Stimulated activated CD8-positive, alpha-beta memory T cell treated with anti-CD3 and anti-CD28 coated beads, Interleukin-7, amount 100 ng/mL, for 1 hour (primary cell): ENCODE measurements around the gene PDSS2.
"Not testable (repeated sequence)": the region's sequence is repeated elsewhere in the genome, so short reads cannot be mapped to it uniquely, and the experiment has no call there.

ENCODE experiments used
- DNase-seq, 2 donors: peaks; one replicate each; pipeline ENCODE4 v3.0.0-alpha.2; 2020; ENCODE audit warnings: low read depth in 2 of 2

The PDSS2 gene

DNA sequence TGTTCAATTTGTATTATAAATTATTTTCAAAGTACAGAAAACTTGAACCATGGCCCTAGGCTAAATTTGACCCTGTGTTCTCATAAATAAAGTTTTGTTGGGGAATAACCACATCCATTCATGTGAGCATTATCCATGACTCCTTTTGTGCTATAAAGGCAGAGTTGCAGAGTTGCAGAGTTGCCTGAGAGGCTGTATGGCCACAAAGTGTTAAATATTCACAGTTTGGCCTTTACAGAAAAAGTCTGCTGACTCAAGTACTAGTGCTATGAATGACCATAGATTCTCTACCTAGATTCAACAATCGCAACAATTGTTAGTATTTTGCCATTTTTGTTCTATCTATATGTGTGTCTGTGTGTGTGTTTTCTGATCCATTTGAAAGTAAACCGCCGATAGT is 297.8 kb downstream of the PDSS2 start:
- no peak for DNase-seq

- DNase-seq = no peak
Measured at GRCh38 chr6:107156617-107157016, 302.7 kb downstream of the PDSS2 start.

DNA sequence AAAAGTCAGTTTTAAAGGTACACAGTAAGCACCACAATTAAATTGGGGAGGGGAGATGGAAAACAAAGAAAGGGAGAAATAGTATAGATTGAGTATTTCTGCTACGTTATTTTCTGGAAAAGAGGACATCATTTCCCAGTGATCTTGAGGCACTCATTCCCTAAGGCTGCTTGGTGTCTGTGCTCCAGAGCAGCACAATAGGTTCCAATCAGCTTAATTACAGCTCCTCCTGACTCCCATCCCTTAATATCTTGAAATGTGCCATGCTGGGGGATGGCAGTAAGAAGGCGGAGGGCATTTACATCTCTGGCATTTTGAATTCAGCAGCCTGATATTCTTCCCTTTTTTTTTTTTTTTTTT is 304.6 kb downstream of the PDSS2 start:
- DNase-seq = no peak

- DNase-seq = no peak
Measured at GRCh38 chr6:107154131-107154800, 305.1 kb downstream of the PDSS2 start.

DNA sequence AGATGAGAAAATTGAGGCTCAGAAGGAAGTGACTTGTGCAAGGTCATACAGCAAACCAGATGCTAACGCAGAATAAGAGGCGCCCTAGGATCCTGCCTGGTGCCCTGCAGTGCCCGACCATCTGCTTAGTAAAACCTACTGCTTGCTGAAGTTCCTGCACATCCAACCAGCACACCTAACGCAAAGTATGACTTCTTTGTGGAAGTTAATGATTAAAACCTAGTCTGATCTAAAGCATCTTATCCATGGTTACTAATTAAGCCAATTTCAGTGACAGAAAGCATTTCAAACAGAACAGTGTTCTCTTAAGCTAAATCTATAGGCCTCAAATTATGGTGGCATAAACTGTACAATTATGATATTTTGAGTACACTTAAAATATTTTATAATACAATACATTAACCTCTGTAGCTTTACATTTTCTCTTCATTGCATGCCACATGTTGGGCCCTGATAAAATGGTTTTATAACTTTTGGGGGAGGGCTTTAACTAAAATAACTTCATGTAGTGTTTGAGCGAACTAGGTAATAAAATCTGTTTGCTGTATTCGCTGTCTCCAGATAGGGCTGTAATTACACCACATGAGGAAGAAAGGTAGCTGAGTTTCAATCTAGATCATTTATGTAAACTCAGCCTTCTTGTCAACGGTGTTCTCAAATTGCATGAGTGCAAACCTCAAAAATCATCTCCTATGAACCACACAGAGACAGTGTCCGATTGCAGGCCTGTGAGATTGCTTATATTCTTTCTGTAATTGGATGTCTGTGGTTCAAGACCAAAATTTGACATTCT is 306.5 kb downstream of the PDSS2 start:
- no peak for DNase-seq

DNA sequence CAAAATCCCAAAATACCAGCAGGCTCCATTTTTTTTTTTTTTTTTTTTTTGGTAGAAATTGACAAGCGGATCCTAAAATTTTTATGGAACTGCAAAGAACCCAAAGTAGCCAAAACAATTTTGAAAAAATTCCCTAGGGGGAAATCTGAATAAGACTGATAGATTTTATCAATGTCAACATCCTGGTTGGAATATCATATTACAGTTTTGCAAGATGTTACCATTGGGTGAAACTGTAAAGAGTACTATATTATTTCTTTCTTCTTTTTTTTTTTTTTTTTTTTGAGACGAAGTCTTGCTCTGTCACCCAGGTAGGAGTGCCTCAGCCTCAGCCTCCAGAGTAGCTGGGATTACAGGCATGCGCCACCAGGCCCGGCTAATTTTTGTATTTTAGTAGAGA is 314.7 kb downstream of the PDSS2 start:
- DNase-seq = no peak

- DNase-seq = no peak
Measured at GRCh38 chr6:107144014-107144413, 315.4 kb downstream of the PDSS2 start.

GRCh38 chr6:107140581-107140980 is 318.8 kb downstream of the PDSS2 start:
- DNase-seq = no peak

DNA sequence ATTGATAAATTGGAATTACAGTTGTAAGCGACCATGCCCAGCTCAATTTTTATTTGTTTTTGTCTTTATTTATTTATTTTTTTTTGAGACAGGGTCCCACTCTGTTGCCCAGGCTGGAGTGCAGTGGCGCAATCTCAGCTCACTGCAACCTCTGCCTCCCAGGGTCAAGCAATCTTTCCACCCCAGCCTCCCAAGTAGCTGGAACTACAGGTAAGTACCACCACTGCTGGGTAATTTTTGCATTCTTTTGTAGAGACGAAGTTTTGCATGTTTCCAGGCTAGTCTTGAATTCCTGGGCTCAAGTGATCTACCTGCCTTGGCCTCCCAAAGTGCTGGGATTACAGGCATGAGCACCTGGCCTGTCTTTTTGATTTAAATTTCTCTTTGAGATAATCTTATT is 323.0 kb downstream of the PDSS2 start:
- DNase-seq = not testable (repeated sequence)

- DNase-seq = not testable (repeated sequence)
Measured at GRCh38 chr6:107135048-107135680, 324.2 kb downstream of the PDSS2 start.

DNA sequence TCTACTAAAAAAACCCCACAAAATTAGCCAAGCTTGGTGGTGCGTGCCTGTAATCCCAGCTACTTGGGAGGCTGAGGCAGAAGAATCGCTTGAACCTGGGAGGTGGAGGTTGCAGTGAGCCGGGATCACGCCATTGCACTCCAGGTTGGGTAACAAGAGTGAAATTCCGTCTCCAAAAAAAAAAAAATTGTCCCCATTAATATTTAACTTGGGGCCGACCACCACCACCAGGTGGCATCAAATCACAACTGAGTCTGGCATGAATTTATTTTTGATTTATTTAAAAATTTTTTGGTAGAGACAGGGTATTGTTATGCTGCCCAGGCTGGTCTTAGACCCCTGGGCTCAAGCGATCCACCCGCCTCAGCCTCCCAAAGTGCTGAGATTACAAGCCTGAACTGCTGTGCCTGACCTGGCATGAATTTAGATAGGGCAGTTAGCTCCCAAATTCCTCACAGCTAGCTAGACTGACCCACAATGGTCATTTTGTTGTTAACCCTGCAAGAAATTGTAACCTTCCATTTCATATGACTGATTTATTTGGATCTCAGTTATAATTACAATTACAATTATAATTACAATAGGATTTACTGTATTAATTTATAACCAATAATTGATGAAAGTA is 326.9 kb downstream of the PDSS2 start:
- no peak for DNase-seq

DNA sequence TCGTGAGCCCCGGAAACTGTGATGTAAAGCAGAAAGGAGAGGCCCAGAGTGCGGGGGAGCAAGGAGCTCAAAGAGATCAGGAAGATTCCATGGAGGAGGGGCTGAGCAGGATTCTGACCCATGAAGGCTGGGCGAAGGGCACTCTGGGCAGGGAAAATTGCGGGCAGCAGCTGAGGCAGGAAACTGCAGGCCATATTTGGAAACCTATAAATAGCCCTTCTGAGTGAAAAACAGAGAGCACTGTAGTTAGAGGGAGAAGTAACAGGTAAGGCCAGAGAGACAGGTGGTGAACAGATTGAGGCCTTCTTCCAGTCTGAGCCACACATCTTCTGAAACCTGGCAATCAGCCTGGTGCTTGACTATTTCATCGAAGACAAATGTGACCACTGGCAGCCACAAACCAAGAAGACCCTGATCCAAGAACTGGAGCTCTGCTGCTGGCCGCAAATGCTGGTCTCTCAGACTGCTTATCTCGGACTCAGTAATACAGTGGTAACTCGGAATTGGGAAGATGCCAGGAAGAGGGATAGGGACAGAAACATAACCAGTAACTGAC is 329.9 kb downstream of the PDSS2 start:
- no peak for DNase-seq

GRCh38 chr6:107128577-107128976 is 330.8 kb downstream of the PDSS2 start:
- no peak for DNase-seq

- DNase-seq = no peak
Measured at GRCh38 chr6:107128175-107128574, 331.2 kb downstream of the PDSS2 start.

DNA sequence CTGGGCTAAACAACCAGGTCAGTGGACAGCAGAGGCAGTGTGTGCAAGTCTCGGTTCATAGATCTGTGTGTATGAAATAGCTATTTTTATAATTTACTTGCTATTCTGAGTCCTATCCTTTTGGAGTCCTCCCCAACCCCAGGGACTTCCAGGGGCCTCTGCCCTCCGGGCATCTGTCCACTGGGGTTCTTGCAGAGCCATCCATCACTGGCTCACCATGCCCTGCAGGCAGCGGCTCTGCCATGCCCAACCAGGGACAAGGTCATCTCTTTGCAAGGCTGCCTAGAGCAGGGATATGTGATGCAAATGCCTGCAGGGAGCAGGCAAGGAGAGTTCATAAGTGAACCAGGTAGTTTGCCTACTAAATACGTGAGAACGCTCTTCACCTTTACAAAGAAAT is 333.6 kb downstream of the PDSS2 start:
- no peak for DNase-seq

DNA sequence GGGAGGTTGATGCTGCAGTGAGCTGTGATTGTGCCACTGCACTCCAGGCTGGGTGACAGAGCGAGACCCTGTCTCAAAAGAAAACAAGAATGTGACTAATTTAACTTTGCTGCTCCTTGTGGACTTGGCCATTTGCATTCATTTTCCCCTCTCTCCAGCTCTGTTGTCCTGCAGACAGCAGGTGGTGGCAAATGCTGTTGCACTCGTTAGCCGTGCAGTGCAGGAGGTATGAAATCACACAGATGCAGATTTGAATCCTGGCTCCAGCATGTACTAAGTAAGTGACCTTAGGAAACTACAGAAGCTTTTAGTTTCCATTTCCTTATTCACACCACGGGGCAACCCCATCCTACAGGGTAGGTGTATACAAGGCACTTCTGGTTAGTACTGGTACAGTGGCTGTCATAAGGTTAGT is 334.4 kb downstream of the PDSS2 start:
- DNase-seq = no peak

- DNase-seq = no peak
Measured at GRCh38 chr6:107123501-107123900, 335.9 kb downstream of the PDSS2 start.

DNA sequence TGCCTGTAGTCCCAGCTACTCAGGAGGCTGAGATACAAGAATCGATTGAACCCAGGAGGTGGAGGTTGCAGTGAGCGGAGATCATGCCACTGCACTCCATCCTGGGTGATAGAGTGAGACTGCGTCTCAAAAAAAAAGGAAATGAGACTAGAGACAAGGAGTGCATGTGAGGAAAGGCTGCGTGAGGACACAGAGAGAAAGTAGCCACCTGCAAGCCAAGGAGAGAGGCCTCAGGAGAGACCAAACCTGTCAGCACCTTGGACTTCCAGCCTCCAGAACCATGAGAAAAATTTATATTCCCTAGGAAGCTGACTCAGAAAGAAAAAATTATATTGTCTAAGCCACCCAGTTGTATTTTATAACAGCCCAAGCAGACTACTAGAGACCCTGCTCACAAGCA is 336.6 kb downstream of the PDSS2 start:
- DNase-seq = no peak

DNA sequence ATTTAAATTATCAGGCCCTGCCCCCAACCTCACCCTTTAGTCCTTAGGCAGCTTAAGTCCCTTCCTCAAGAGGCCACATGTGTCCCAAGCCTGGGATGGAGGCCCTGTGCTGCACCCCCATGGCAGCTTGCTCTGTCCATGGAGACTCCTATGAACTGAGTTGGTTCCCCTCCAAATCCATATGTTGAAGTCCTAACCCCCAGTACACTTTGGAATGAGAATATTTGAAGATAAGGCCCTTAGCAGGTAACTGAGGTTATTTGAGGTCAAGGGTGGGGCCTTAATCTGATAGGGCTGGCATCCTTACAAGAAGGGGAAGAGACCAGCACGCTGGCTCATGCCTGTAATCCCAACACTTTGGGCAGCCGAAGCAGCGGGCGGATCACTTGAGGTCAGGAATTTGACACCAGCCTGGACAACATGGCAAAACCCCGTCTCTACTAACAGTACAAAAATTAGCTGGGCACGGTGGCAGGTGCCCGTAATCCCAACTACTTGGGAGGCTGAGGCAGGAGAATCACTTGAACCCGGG is 337.3 kb downstream of the PDSS2 start:
- no peak for DNase-seq

GRCh38 chr6:107121266-107121665 is 338.1 kb downstream of the PDSS2 start:
- DNase-seq = no peak

- no peak for DNase-seq
Measured at GRCh38 chr6:107120404-107120803, 339.0 kb downstream of the PDSS2 start.

DNA sequence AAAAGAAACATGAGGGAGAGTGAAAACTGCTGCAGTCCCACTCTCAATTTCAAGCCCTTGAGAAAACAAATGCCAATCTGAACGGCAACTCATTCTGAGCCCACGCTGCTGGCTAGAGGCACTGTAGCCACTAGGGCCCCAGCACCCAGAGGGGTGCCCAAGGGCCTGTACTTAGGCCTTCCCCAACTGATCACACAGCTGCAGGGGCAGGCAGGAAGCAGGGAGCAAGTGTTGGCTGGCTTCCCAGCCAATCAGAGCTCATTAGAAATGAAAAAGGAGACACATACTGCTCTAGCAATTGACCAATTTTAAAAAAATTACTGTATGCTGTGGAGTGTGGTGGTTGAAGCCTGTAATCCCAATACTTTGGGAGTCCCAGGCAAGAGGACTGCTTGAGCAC is 340.4 kb downstream of the PDSS2 start:
- DNase-seq = no peak
